Measurements from ENCODE around the gene PDS5A.

The PDS5A gene

GRCh38 chr4:39932776-39933402, 44.8 kb downstream of the PDS5A start:
- TF ChIP-seq CREB5 (CRISPR knock-in tag; IDR thresholded peaks at IDR 0.05; ENCODE audit: low read depth) (no peak), GLIS3 (CRISPR knock-in tag; IDR thresholded peaks at IDR 0.05) (no peak), ESRRG (CRISPR knock-in tag; IDR thresholded peaks at IDR 0.05) (no peak), SNAI2 (CRISPR knock-in tag; IDR thresholded peaks at IDR 0.05) (no peak), CSDC2 (CRISPR knock-in tag; IDR thresholded peaks at IDR 0.05) (no peak), ZNF8 (CRISPR knock-in tag; IDR thresholded peaks at IDR 0.05) (no peak), ZNF565 (CRISPR knock-in tag; conservative IDR thresholded peaks at IDR 0.05; ENCODE audit: low read depth) (no peak), BACH2 (CRISPR knock-in tag; IDR thresholded peaks at IDR 0.05; ENCODE audit: borderline replicate concordance) (no peak), ZFP30 (CRISPR knock-in tag; IDR thresholded peaks at IDR 0.05) (no peak), TSHZ2 (CRISPR knock-in tag; IDR thresholded peaks at IDR 0.05) (no peak), PATZ1 (CRISPR knock-in tag; IDR thresholded peaks at IDR 0.05; ENCODE audit: borderline replicate concordance) (no peak), TCF4 (CRISPR knock-in tag; IDR thresholded peaks at IDR 0.05; ENCODE audit: borderline replicate concordance) (no peak), ZFP3 (CRISPR knock-in tag; IDR thresholded peaks at IDR 0.05) (no peak), ARNTL (CRISPR knock-in tag; IDR thresholded peaks at IDR 0.05; ENCODE audit: borderline replicate concordance, low read depth) (no peak), ISL1 (CRISPR knock-in tag; IDR thresholded peaks at IDR 0.05) (no peak), PPARA (CRISPR knock-in tag; IDR thresholded peaks at IDR 0.05; ENCODE audit: borderline replicate concordance) (no peak), POU6F1 (CRISPR knock-in tag; IDR thresholded peaks at IDR 0.05; ENCODE audit: borderline replicate concordance, low read depth) (no peak), RARB (CRISPR knock-in tag; IDR thresholded peaks at IDR 0.05) (no peak)
- ATAC-seq, result no peak

GRCh38 chr4:39931441-39931901, 46.2 kb downstream of the PDS5A start:
- no peak for TF ChIP-seq POU6F1 (CRISPR knock-in tag; IDR thresholded peaks at IDR 0.05; ENCODE audit: borderline replicate concordance, low read depth)
- TF ChIP-seq ZFP3 (CRISPR knock-in tag; IDR thresholded peaks at IDR 0.05), result no peak
- no peak for TF ChIP-seq CREB5 (CRISPR knock-in tag; IDR thresholded peaks at IDR 0.05; ENCODE audit: low read depth)
- no peak for TF ChIP-seq TOX (CRISPR knock-in tag; IDR thresholded peaks at IDR 0.05; ENCODE audit: borderline replicate concordance)
- no peak for ATAC-seq

- no peak for ATAC-seq
- TF ChIP-seq PPARA (CRISPR knock-in tag; IDR thresholded peaks at IDR 0.05; ENCODE audit: borderline replicate concordance) (no peak), CSRNP3 (CRISPR knock-in tag; IDR thresholded peaks at IDR 0.05) (no peak), ZFP3 (CRISPR knock-in tag; IDR thresholded peaks at IDR 0.05) (no peak)
Measured at GRCh38 chr4:39928538-39928937, 49.2 kb downstream of the PDS5A start.
